H9 (cell line): ENCODE measurements around the gene TMEM208. TPM values are rescaled to one million over a fixed set of nuclear protein-coding genes. Genes with fewer than 3 reads are reported as not detected.

ENCODE experiments used
- DNase-seq: peaks from one replicate; pipeline ENCODE4 v3.0.0-alpha.2; 2017
- H2AFZ ChIP-seq: one replicate; pipeline ENCODE4 v1.6.1; 2013; ENCODE audit warnings: mild to moderate bottlenecking, low read length, control low read depth, moderate library complexity
- H2AK5ac ChIP-seq: 2 replicates; pipeline ENCODE4 v1.6.1; 2013; ENCODE audit warnings: low read length, control low read depth, mixed read lengths; ENCODE audit not compliant: insufficient read length
- H2BK120ac ChIP-seq: one replicate; pipeline ENCODE4 v1.6.1; 2013; ENCODE audit warnings: low read depth, mild to moderate bottlenecking, low read length, control low read depth, inconsistent platforms; ENCODE audit not compliant: poor library complexity, severe bottlenecking
- H2BK12ac ChIP-seq: 2 replicates; pipeline ENCODE4 v1.6.1; 2013; ENCODE audit warnings: low read length, control low read depth, mixed read lengths, low read depth; ENCODE audit not compliant: insufficient read length
- H2BK15ac ChIP-seq: 2 replicates; pipeline ENCODE4 v1.6.1; 2013; ENCODE audit warnings: low read depth, low read length, control low read depth
- H2BK20ac ChIP-seq: one replicate; pipeline ENCODE4 v1.6.1; 2013; ENCODE audit warnings: low read depth, mild to moderate bottlenecking, low read length, control low read depth, inconsistent platforms; ENCODE audit not compliant: poor library complexity, severe bottlenecking
- H2BK5ac ChIP-seq: 2 replicates; pipeline ENCODE4 v1.6.1; 2013; ENCODE audit warnings: low read length, control low read depth, mixed read lengths; ENCODE audit not compliant: insufficient read length
- H3K14ac ChIP-seq: 2 replicates; pipeline ENCODE4 v1.6.1; 2013; ENCODE audit warnings: low read length, control low read depth; ENCODE audit not compliant: insufficient read depth
- H3K18ac ChIP-seq: 2 replicates; pipeline ENCODE4 v1.6.1; 2013; ENCODE audit warnings: low read depth, mild to moderate bottlenecking, mixed read lengths, low read length, control low read depth; ENCODE audit not compliant: insufficient read length
- H3K23ac ChIP-seq: 2 replicates; pipeline ENCODE4 v1.6.1; 2013; ENCODE audit warnings: low read length, control low read depth, mixed read lengths, low read depth; ENCODE audit not compliant: insufficient read length
- H3K23me2 ChIP-seq: 2 replicates; pipeline ENCODE4 v1.6.1; 2013; ENCODE audit warnings: low read depth, mild to moderate bottlenecking, mixed read lengths, low read length, control low read depth; ENCODE audit not compliant: insufficient read length, poor library complexity, severe bottlenecking
- H3K27ac ChIP-seq: 2 replicates; pipeline ENCODE4 v1.5.1; 2013; ENCODE audit warnings: low read length, control low read depth, mixed read lengths, low read depth; ENCODE audit not compliant: insufficient read length
- H3K27me3 ChIP-seq: 2 replicates; pipeline ENCODE4 v1.6.1; 2013; ENCODE audit warnings: low read length, control low read depth, inconsistent platforms; ENCODE audit not compliant: insufficient read depth
- H3K4ac ChIP-seq: 2 replicates; pipeline ENCODE4 v1.6.1; 2013; ENCODE audit warnings: low read depth, mild to moderate bottlenecking, control low read depth, inconsistent platforms, low read length, moderate library complexity
- H3K4me1 ChIP-seq: 2 replicates; pipeline ENCODE4 v1.6.1; 2013; ENCODE audit warnings: low read length, control low read depth, inconsistent platforms; ENCODE audit not compliant: insufficient read depth
- H3K4me2 ChIP-seq: 2 replicates; pipeline ENCODE4 v1.6.1; 2013; ENCODE audit warnings: low read length, control low read depth, mixed read lengths; ENCODE audit not compliant: insufficient read length, insufficient read depth
- H3K56ac ChIP-seq: 2 replicates; pipeline ENCODE4 v1.6.1; 2013; ENCODE audit warnings: low read depth, mild to moderate bottlenecking, mixed read lengths, low read length, control low read depth; ENCODE audit not compliant: insufficient read length
- H3K79me1 ChIP-seq: 2 replicates; pipeline ENCODE4 v1.6.1; 2013; ENCODE audit warnings: low read depth, mild to moderate bottlenecking, moderate library complexity, low read length, control low read depth, inconsistent platforms; ENCODE audit not compliant: insufficient read depth, poor library complexity, severe bottlenecking
- H3K79me2 ChIP-seq: 2 replicates; pipeline ENCODE4 v1.6.1; 2013; ENCODE audit warnings: low read length, control low read depth, inconsistent platforms; ENCODE audit not compliant: insufficient read depth
- H3K9ac ChIP-seq: 2 replicates; pipeline ENCODE4 v1.6.1; 2013; ENCODE audit warnings: low read length, control low read depth, mixed read lengths; ENCODE audit not compliant: insufficient read length; ENCODE audit errors: extremely low read depth
- H3K9me3 ChIP-seq: one replicate; pipeline ENCODE4 v1.6.1; 2013; ENCODE audit warnings: low read depth, low read length, inconsistent platforms; ENCODE audit not compliant: control insufficient read depth
- H3T11ph ChIP-seq: one replicate; pipeline ENCODE4 v1.6.1; 2013; ENCODE audit warnings: mild to moderate bottlenecking, low read length, control low read depth, inconsistent platforms
- H4K20me1 ChIP-seq: one replicate; pipeline ENCODE4 v1.6.1; 2013; ENCODE audit not compliant: control insufficient read depth, insufficient read length, insufficient read depth
- H4K5ac ChIP-seq: 2 replicates; pipeline ENCODE4 v1.6.1; 2013; ENCODE audit warnings: low read depth, mild to moderate bottlenecking, mixed read lengths, low read length, control low read depth; ENCODE audit not compliant: insufficient read length
- H4K8ac ChIP-seq: replicated peaks from 2 replicates; pipeline ENCODE4 v1.6.1; 2013; ENCODE audit warnings: low read length, control low read depth, mixed read lengths, low read depth; ENCODE audit not compliant: insufficient read length
- H4K91ac ChIP-seq: 2 replicates; pipeline ENCODE4 v1.6.1; 2013; ENCODE audit warnings: low read depth, mild to moderate bottlenecking, moderate library complexity, mixed read lengths, low read length, control low read depth; ENCODE audit not compliant: insufficient read length
- H3K27ac Mint-ChIP-seq, 3 experiments: 2 replicates in 2 of 3; 3 replicates in 1 of 3; pipeline ENCODE4 v1.8.0; 2020 to 2021; ENCODE audit warnings: mixed read lengths in 3 of 3, mild to moderate bottlenecking in 1 of 3, moderate library complexity in 1 of 3
- H3K27me3 Mint-ChIP-seq: 2 replicates; pipeline ENCODE4 v1.8.0; 2021; ENCODE audit warnings: low read depth, mild to moderate bottlenecking, moderate library complexity, mixed read lengths
- H3K36me3 Mint-ChIP-seq, 3 experiments: 2 replicates in 2 of 3; 3 replicates in 1 of 3; pipeline ENCODE4 v1.8.0; 2020 to 2021; ENCODE audit warnings: low read depth in 3 of 3, mixed read lengths in 3 of 3; ENCODE audit not compliant: insufficient read depth in 1 of 3
- H3K4me1 Mint-ChIP-seq, 2 experiments: 2 replicates each; pipeline ENCODE4 v1.8.0; 2020; ENCODE audit warnings: mixed read lengths in 2 of 2
- H3K4me3 Mint-ChIP-seq, 2 experiments: 2 replicates in 1 of 2; 3 replicates in 1 of 2; pipeline ENCODE4 v1.8.0; 2020 to 2021; ENCODE audit warnings: mild to moderate bottlenecking in 2 of 2, mixed read lengths in 2 of 2, moderate library complexity in 1 of 2
- H3K9me3 Mint-ChIP-seq, 2 experiments: 2 replicates in 1 of 2; 3 replicates in 1 of 2; pipeline ENCODE4 v1.8.0; 2020; ENCODE audit warnings: mild to moderate bottlenecking in 2 of 2, mixed read lengths in 2 of 2, moderate library complexity in 1 of 2
- WGBS: extraction: QIAGEN DNeasy Blood & Tissue Kit; methylation state at CpG from one replicate; pipeline ENCODE4 v1.1.7; 2013; ENCODE audit warnings: missing lambda C conversion rate, low lambda C conversion rate, mixed read lengths; ENCODE audit not compliant: insufficient read length; ENCODE audit errors: extremely low coverage; 5-methylcytosine and 5-hydroxymethylcytosine counted together
- total RNA-seq: library from RNA; stranded (reverse); gene quantifications from 2 replicates; pipeline ENCODE4 v1.2.1, GENCODE V29; 2021
- TF ChIP-seq, protein P1 (sequence below): fragments of 200-600 bp; sonication (generic); conservative IDR thresholded peaks from 3 replicates; pipeline ENCODE4 v1.8.0; 2021; ENCODE audit warnings: antibody characterized with exemption, mild to moderate bottlenecking

Gene TMEM208
- total RNA-seq, 1 experiment from 2014 or later, result 42.6 TPM

DNA sequence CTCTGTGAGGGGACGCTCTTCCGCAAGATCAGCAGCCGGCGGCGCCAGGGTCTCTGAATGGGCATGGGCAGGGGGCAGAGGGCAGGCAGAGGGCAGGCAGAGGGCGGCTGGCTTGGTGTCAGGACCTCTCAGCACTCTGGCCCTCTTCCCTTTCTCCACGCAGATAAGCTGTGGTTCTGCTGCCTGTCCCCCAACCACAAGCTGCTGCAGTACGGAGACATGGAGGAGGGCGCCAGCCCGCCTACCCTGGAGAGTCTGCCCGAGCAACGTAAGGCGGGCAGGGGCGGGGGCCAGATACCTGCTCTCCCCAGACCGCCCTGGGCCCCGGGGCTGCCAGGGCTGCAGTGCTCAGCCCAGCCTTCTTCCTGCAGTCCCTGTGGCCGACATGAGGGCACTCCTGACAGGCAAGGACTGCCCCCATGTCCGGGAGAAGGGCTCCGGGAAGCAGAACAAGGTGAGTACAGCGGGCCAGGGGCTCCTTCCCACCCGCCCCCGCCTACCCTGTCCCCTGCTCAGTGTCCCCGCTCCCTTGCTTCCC lies 23.9 kb upstream of the TMEM208 start:
- Histone ChIP-seq H3K79me2 (no peaks in the 10 kb centered on the region), H4K91ac (no peak overlapping the region), H3K14ac (no peak overlapping the region), H2BK20ac (no peak overlapping the region), H2BK15ac (no peak overlapping the region), H2BK120ac (no peak overlapping the region), H3K23ac (no peak overlapping the region), H2BK5ac (no peak overlapping the region), H3K4me1 (no peaks in the 10 kb centered on the region), H3K79me1 (no peaks in the 10 kb centered on the region), H3K56ac (no peak overlapping the region), H3K9ac (no peak overlapping the region), H3K9me3 (no peaks in the 10 kb centered on the region), H2AK5ac (no peak overlapping the region), H3T11ph (no peak overlapping the region), H2BK12ac (no peak overlapping the region), H3K18ac (no peak overlapping the region), H3K23me2 (no peaks in the 10 kb centered on the region), H3K27me3 (no peaks in the 10 kb centered on the region), H3K4me2 (no peak overlapping the region), H3K27ac (no peak overlapping the region), H4K8ac (no peak overlapping the region), H4K5ac (no peak overlapping the region), H3K4ac (no peak overlapping the region), H4K20me1 (no peaks in the 10 kb centered on the region), H2AFZ (no peak overlapping the region)
- H3K27ac Mint-ChIP-seq, result no peak overlapping the region
- 0 out of 2 replicates have a peak, but pooled peaks cover 3% of the 10 kb centered on the region for H3K27me3 Mint-ChIP-seq
- H3K36me3 Mint-ChIP-seq, result peaks cover 4 to 30% (median 7%) of the 10 kb centered on the region in 3 experiments; a peak in 5 of 7 replicates
- TF ChIP-seq, protein P1, sequence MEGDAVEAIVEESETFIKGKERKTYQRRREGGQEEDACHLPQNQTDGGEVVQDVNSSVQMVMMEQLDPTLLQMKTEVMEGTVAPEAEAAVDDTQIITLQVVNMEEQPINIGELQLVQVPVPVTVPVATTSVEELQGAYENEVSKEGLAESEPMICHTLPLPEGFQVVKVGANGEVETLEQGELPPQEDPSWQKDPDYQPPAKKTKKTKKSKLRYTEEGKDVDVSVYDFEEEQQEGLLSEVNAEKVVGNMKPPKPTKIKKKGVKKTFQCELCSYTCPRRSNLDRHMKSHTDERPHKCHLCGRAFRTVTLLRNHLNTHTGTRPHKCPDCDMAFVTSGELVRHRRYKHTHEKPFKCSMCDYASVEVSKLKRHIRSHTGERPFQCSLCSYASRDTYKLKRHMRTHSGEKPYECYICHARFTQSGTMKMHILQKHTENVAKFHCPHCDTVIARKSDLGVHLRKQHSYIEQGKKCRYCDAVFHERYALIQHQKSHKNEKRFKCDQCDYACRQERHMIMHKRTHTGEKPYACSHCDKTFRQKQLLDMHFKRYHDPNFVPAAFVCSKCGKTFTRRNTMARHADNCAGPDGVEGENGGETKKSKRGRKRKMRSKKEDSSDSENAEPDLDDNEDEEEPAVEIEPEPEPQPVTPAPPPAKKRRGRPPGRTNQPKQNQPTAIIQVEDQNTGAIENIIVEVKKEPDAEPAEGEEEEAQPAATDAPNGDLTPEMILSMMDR, result no peak
- H3K4me3 Mint-ChIP-seq, result no peak overlapping the region
- H3K9me3 Mint-ChIP-seq, result no peaks in the 10 kb centered on the region
- WGBS, result no CpG with 5 or more reads among the region's 23 CpGs
- peaks cover 19 to 21% of the 10 kb centered on the region in 2 experiments for H3K4me1 Mint-ChIP-seq
- DNase-seq, result no peak
